Measurements from ENCODE around the gene BABAM2.

Gene BABAM2

GRCh38 chr2:28067602-28068001 is 177.1 kb downstream of the BABAM2 start:
- Histone ChIP-seq H3K9me3 (ENCODE audit: control insufficient read depth, low read length) (no peaks in the 10 kb centered on the region), H3K27ac (ENCODE audit: low read depth, low read length, severe bottlenecking) (no peak overlapping the region), H3K4me3 (ENCODE audit: extremely low read depth, insufficient read depth, low read length, poor library complexity, severe bottlenecking) (no peak overlapping the region), H3K36me3 (ENCODE audit: control insufficient read depth, insufficient read depth, low read length) (no peaks in the 10 kb centered on the region), H3K4me1 (ENCODE audit: control insufficient read depth, insufficient read depth, low read length, poor library complexity, severe bottlenecking) (no peaks in the 10 kb centered on the region)
- WGBS, 2 experiments (ENCODE audit: insufficient coverage in 2 of 2): no CpG with 5 or more reads among the region's 1 CpG

DNA sequence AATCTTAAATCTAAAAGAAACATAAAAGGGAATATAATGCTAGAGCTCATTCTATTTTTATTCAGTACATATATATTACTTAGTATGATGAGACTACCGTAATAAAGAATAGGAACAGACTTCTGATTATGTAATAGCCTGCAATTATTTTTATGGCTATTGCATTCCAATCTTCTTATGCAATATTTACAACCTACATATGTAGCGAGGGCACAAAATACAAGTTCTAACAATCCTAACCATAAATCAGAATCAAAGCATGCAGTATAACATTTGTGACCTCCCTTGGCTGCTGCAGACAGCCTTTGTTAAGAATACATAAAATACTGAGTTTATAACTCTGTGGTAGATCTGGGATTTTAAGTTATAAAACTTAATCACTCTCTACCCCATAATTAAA is 177.6 kb downstream of the BABAM2 start:
- WGBS, 2 experiments (ENCODE audit: insufficient coverage in 2 of 2): 88 to 100% methylated on average over 1 of the region's 2 CpGs
- no peaks in the 10 kb centered on the region for H3K4me1 ChIP-seq (ENCODE audit: control insufficient read depth, insufficient read depth, low read length, poor library complexity, severe bottlenecking)
- H3K27ac ChIP-seq (ENCODE audit: low read depth, low read length, severe bottlenecking): no peak overlapping the region
- no peaks in the 10 kb centered on the region for H3K36me3 ChIP-seq (ENCODE audit: control insufficient read depth, insufficient read depth, low read length)
- H3K4me3 ChIP-seq (ENCODE audit: extremely low read depth, insufficient read depth, low read length, poor library complexity, severe bottlenecking): no peak overlapping the region
- H3K9me3 ChIP-seq (ENCODE audit: control insufficient read depth, low read length): no peaks in the 10 kb centered on the region

- H3K4me1 ChIP-seq (ENCODE audit: control insufficient read depth, insufficient read depth, low read length, poor library complexity, severe bottlenecking): no peaks in the 10 kb centered on the region
- H3K9me3 ChIP-seq (ENCODE audit: control insufficient read depth, low read length): no peaks in the 10 kb centered on the region
- no peak overlapping the region for H3K4me3 ChIP-seq (ENCODE audit: extremely low read depth, insufficient read depth, low read length, poor library complexity, severe bottlenecking)
- no peaks in the 10 kb centered on the region for H3K36me3 ChIP-seq (ENCODE audit: control insufficient read depth, insufficient read depth, low read length)
- no peak overlapping the region for H3K27ac ChIP-seq (ENCODE audit: low read depth, low read length, severe bottlenecking)
- 86% methylated on average over 2 of the region's 5 CpGs; no CpG with 5 or more reads in 1 of the 2 experiments for WGBS, 2 experiments (ENCODE audit: insufficient coverage in 2 of 2)
These were observed 178.0 kb downstream of the BABAM2 start for GRCh38 chr2:28068527-28068926.

DNA sequence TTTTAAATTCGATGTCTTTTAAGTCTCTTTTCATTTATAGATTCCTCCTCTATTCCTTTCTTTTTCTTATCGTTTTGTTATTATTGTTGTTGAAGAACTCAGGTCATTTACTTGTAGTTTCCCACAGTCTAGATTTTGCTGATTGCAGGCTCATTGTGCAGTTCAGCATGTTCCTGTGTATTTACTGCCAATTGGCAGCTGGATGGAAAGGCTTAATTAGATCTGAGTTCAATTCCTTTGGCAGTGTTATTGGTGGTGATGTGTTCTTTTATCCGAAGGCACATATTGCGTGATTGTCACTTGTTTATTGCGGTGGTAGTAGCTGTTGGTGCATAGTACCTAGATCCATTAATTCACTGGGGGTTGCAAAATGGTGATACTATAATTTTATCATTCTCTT is 180.7 kb downstream of the BABAM2 start:
- H3K27ac ChIP-seq (ENCODE audit: low read depth, low read length, severe bottlenecking): no peak overlapping the region
- H3K9me3 ChIP-seq (ENCODE audit: control insufficient read depth, low read length): no peaks in the 10 kb centered on the region
- H3K4me3 ChIP-seq (ENCODE audit: extremely low read depth, insufficient read depth, low read length, poor library complexity, severe bottlenecking): no peak overlapping the region
- H3K36me3 ChIP-seq (ENCODE audit: control insufficient read depth, insufficient read depth, low read length): no peaks in the 10 kb centered on the region
- WGBS, 2 experiments (ENCODE audit: insufficient coverage in 2 of 2): no CpG with 5 or more reads among the region's 5 CpGs
- H3K4me1 ChIP-seq (ENCODE audit: control insufficient read depth, insufficient read depth, low read length, poor library complexity, severe bottlenecking): no peaks in the 10 kb centered on the region

GRCh38 chr2:28074137-28074536 is 183.6 kb downstream of the BABAM2 start:
- Histone ChIP-seq H3K27ac (ENCODE audit: low read depth, low read length, severe bottlenecking) (no peak overlapping the region), H3K4me3 (ENCODE audit: extremely low read depth, insufficient read depth, low read length, poor library complexity, severe bottlenecking) (no peak overlapping the region), H3K36me3 (ENCODE audit: control insufficient read depth, insufficient read depth, low read length) (no peaks in the 10 kb centered on the region), H3K9me3 (ENCODE audit: control insufficient read depth, low read length) (no peaks in the 10 kb centered on the region), H3K4me1 (ENCODE audit: control insufficient read depth, insufficient read depth, low read length, poor library complexity, severe bottlenecking) (no peaks in the 10 kb centered on the region)
- no CpG with 5 or more reads among the region's 1 CpG for WGBS, 2 experiments (ENCODE audit: insufficient coverage in 2 of 2)

GRCh38 chr2:28080911-28081310 is 190.4 kb downstream of the BABAM2 start:
- Histone ChIP-seq H3K4me3 (ENCODE audit: extremely low read depth, insufficient read depth, low read length, poor library complexity, severe bottlenecking) (no peak overlapping the region), H3K36me3 (ENCODE audit: control insufficient read depth, insufficient read depth, low read length) (no peaks in the 10 kb centered on the region), H3K4me1 (ENCODE audit: control insufficient read depth, insufficient read depth, low read length, poor library complexity, severe bottlenecking) (no peaks in the 10 kb centered on the region), H3K9me3 (ENCODE audit: control insufficient read depth, low read length) (no peaks in the 10 kb centered on the region), H3K27ac (ENCODE audit: low read depth, low read length, severe bottlenecking) (no peak overlapping the region)
- 100% methylated on average over 2 of the region's 5 CpGs; no CpG with 5 or more reads in 1 of the 2 experiments for WGBS, 2 experiments (ENCODE audit: insufficient coverage in 2 of 2)

DNA sequence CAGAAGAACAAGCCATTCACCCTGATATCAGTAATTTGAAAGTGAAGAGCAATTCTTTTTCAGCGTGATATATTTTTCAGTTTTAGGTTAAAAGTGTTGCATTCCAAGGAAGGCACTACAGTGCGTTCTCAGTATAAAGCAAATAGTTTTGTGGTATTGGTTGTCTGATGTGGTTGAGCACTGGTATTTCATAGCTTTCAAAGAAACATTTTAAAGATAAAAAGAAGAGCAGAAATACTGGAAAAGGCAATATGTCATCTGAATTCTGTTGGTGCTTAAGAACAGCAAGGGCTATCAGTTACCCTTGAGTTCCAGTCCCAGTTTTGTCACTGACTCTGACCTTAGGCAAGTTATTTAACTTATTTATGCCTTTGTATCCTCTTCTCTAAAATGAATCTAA is 191.6 kb downstream of the BABAM2 start:
- Histone ChIP-seq H3K4me1 (ENCODE audit: control insufficient read depth, insufficient read depth, low read length, poor library complexity, severe bottlenecking) (no peaks in the 10 kb centered on the region), H3K36me3 (ENCODE audit: control insufficient read depth, insufficient read depth, low read length) (no peaks in the 10 kb centered on the region), H3K9me3 (ENCODE audit: control insufficient read depth, low read length) (no peaks in the 10 kb centered on the region), H3K27ac (ENCODE audit: low read depth, low read length, severe bottlenecking) (no peak overlapping the region), H3K4me3 (ENCODE audit: extremely low read depth, insufficient read depth, low read length, poor library complexity, severe bottlenecking) (no peak overlapping the region)
- WGBS, 2 experiments (ENCODE audit: insufficient coverage in 2 of 2): 100% methylated on average over 2 of the region's 2 CpGs; no CpG with 5 or more reads in 1 of the 2 experiments

- no peaks in the 10 kb centered on the region for H3K9me3 ChIP-seq (ENCODE audit: control insufficient read depth, low read length)
- no peak overlapping the region for H3K27ac ChIP-seq (ENCODE audit: low read depth, low read length, severe bottlenecking)
- no peak overlapping the region for H3K4me3 ChIP-seq (ENCODE audit: extremely low read depth, insufficient read depth, low read length, poor library complexity, severe bottlenecking)
- H3K36me3 ChIP-seq (ENCODE audit: control insufficient read depth, insufficient read depth, low read length): no peaks in the 10 kb centered on the region
- WGBS, 2 experiments (ENCODE audit: insufficient coverage in 2 of 2): no CpG with 5 or more reads among the region's 3 CpGs
- no peaks in the 10 kb centered on the region for H3K4me1 ChIP-seq (ENCODE audit: control insufficient read depth, insufficient read depth, low read length, poor library complexity, severe bottlenecking)
These were observed 192.9 kb downstream of the BABAM2 start for GRCh38 chr2:28083476-28083875.

GRCh38 chr2:28084564-28084963 is 194.0 kb downstream of the BABAM2 start:
- Histone ChIP-seq H3K4me1 (ENCODE audit: control insufficient read depth, insufficient read depth, low read length, poor library complexity, severe bottlenecking) (no peaks in the 10 kb centered on the region), H3K9me3 (ENCODE audit: control insufficient read depth, low read length) (no peaks in the 10 kb centered on the region), H3K36me3 (ENCODE audit: control insufficient read depth, insufficient read depth, low read length) (no peaks in the 10 kb centered on the region), H3K4me3 (ENCODE audit: extremely low read depth, insufficient read depth, low read length, poor library complexity, severe bottlenecking) (no peak overlapping the region), H3K27ac (ENCODE audit: low read depth, low read length, severe bottlenecking) (no peak overlapping the region)
- 76 to 100% methylated on average over 1 to 2 of the region's 4 CpGs for WGBS, 2 experiments (ENCODE audit: insufficient coverage in 2 of 2)

DNA sequence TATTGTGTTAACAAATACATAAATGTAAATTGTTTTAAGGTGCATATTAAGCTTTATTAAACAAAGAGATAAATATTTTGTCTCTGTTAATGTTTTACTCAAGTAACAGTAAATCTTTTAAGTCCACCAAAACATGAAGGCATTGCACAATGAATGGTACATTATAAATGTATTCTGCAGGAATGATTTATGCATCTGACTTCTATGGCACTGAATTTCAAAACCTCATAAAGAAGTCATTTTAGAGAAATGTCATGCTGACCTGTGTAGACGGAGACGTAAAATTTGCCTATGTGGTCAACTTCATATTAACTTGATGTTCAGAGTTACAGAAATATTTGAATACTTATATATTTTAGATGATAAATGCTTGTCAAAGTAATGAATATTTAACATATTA is 194.7 kb downstream of the BABAM2 start:
- Histone ChIP-seq H3K9me3 (ENCODE audit: control insufficient read depth, low read length) (no peaks in the 10 kb centered on the region), H3K27ac (ENCODE audit: low read depth, low read length, severe bottlenecking) (no peak overlapping the region), H3K4me3 (ENCODE audit: extremely low read depth, insufficient read depth, low read length, poor library complexity, severe bottlenecking) (no peak overlapping the region), H3K4me1 (ENCODE audit: control insufficient read depth, insufficient read depth, low read length, poor library complexity, severe bottlenecking) (no peaks in the 10 kb centered on the region), H3K36me3 (ENCODE audit: control insufficient read depth, insufficient read depth, low read length) (no peaks in the 10 kb centered on the region)
- no CpG with 5 or more reads among the region's 2 CpGs for WGBS, 2 experiments (ENCODE audit: insufficient coverage in 2 of 2)

GRCh38 chr2:28086611-28087010 is 196.1 kb downstream of the BABAM2 start:
- no peak overlapping the region for H3K27ac ChIP-seq (ENCODE audit: low read depth, low read length, severe bottlenecking)
- WGBS, 2 experiments (ENCODE audit: insufficient coverage in 2 of 2): 100% methylated on average over 2 of the region's 3 CpGs; no CpG with 5 or more reads in 1 of the 2 experiments

More at GRCh38 chr2:28086611-28087010, 196.1 kb downstream of the BABAM2 start:
- Histone ChIP-seq H3K4me1 (ENCODE audit: control insufficient read depth, insufficient read depth, low read length, poor library complexity, severe bottlenecking) (no peaks in the 10 kb centered on the region), H3K36me3 (ENCODE audit: control insufficient read depth, insufficient read depth, low read length) (no peaks in the 10 kb centered on the region), H3K4me3 (ENCODE audit: extremely low read depth, insufficient read depth, low read length, poor library complexity, severe bottlenecking) (no peak overlapping the region), H3K9me3 (ENCODE audit: control insufficient read depth, low read length) (no peaks in the 10 kb centered on the region)

Data from mesodermal cell (in vitro differentiated cells).